IMR-90 (cell line): Measurements from ENCODE around the gene MSMP. TPM values are rescaled to one million over a fixed set of nuclear protein-coding genes. Genes with fewer than 3 reads are reported as not detected.

Source experiments
- ATAC-seq: fragments of 200-7000 bp; cut with Tn5 transposase; 2 replicates; pipeline ENCODE4 v1.9.1; 2020; ENCODE audit warnings: low read depth, mild to moderate bottlenecking, moderate library complexity
- BruUV-seq: library from RNA; stranded (reverse); fragments of 400-500 nt; replicated peaks from 2 replicates; lab custom pipeline; 2021; lab: Mats Ljungman, UMichigan
- CTCF ChIA-PET: fragments of 300-600 bp; formaldehyde crosslinking; extraction: SDS; loops from one replicate; lab custom pipeline; 2021; ENCODE audit warnings: antibody characterized with exemption; lab: Yijun Ruan, JAX
- POLR2A ChIA-PET: fragments of 300-600 bp; sonication (Branson Sonifier 250); formaldehyde crosslinking; loops from one replicate; lab custom pipeline; 2022; ENCODE audit warnings: antibody characterized with exemption; ENCODE audit not compliant: unreplicated experiment; lab: Charles Lee
- DNase-seq: peaks from one replicate; pipeline ENCODE4 v3.0.0; 2013
- H2AFZ ChIP-seq: replicated peaks from 2 replicates; pipeline ENCODE3; 2013; ENCODE audit warnings: low read length, mild to moderate bottlenecking; ENCODE audit not compliant: poor library complexity
- H2AK5ac ChIP-seq: 2 replicates; pipeline ENCODE4 v1.6.1; 2013; ENCODE audit warnings: low read depth, low read length, inconsistent platforms
- H2AK9ac ChIP-seq: replicated peaks from 2 replicates; pipeline ENCODE3; 2013; ENCODE audit warnings: mild to moderate bottlenecking, low read depth, low read length, moderate library complexity; ENCODE audit not compliant: poor library complexity
- H2BK120ac ChIP-seq: 2 replicates; pipeline ENCODE4 v1.6.1; 2013; ENCODE audit warnings: low read depth, low read length, inconsistent platforms
- H2BK15ac ChIP-seq: 3 replicates; pipeline ENCODE4 v1.6.1; 2013; ENCODE audit warnings: low read depth, low read length, inconsistent platforms
- H2BK20ac ChIP-seq: 2 replicates; pipeline ENCODE4 v1.6.1; 2013; ENCODE audit warnings: low read depth, mild to moderate bottlenecking, inconsistent platforms, low read length, moderate library complexity
- H2BK5ac ChIP-seq: 2 replicates; pipeline ENCODE4 v1.6.1; 2013; ENCODE audit warnings: mild to moderate bottlenecking, low read depth, low read length, inconsistent platforms; ENCODE audit not compliant: poor library complexity, severe bottlenecking
- H3K14ac ChIP-seq: replicated peaks from 2 replicates; pipeline ENCODE4 v1.6.1; 2013; ENCODE audit warnings: low read depth, low read length, inconsistent platforms
- H3K18ac ChIP-seq: 2 replicates; pipeline ENCODE4 v1.6.1; 2013; ENCODE audit warnings: low read depth, low read length, control low read depth
- H3K23ac ChIP-seq: 2 replicates; pipeline ENCODE4 v1.6.1; 2013; ENCODE audit warnings: low read depth, low read length, inconsistent platforms
- H3K27ac ChIP-seq: 2 replicates; pipeline ENCODE4 v1.5.1; 2013; ENCODE audit warnings: mild to moderate bottlenecking, control low read depth, low read length; ENCODE audit not compliant: insufficient read depth
- H3K27me3 ChIP-seq: 2 replicates; pipeline ENCODE4 v1.6.1; 2013; ENCODE audit warnings: low read length; ENCODE audit not compliant: control insufficient read depth, insufficient read depth
- H3K36me3 ChIP-seq: 2 replicates; pipeline ENCODE4 v1.6.1; 2013; ENCODE audit warnings: low read length, mixed read lengths; ENCODE audit not compliant: control insufficient read depth, insufficient read depth
- H3K4ac ChIP-seq: 2 replicates; pipeline ENCODE4 v1.6.1; 2013; ENCODE audit warnings: low read depth, low read length, inconsistent platforms
- H3K4me1 ChIP-seq: 2 replicates; pipeline ENCODE4 v1.6.1; 2013; ENCODE audit warnings: low read length, mixed read lengths; ENCODE audit not compliant: control insufficient read depth, insufficient read depth
- H3K4me2 ChIP-seq: 2 replicates; pipeline ENCODE4 v1.6.1; 2013; ENCODE audit warnings: low read depth, mild to moderate bottlenecking, control low read depth, low read length, moderate library complexity
- H3K4me3 ChIP-seq: 2 replicates; pipeline ENCODE4 v1.5.1; 2013; ENCODE audit warnings: low read depth, mild to moderate bottlenecking, control low read depth, low read length, moderate library complexity; ENCODE audit not compliant: insufficient read depth
- H3K56ac ChIP-seq: 2 replicates; pipeline ENCODE4 v1.6.1; 2013; ENCODE audit warnings: low read length, inconsistent platforms; ENCODE audit not compliant: insufficient read depth; ENCODE audit errors: extremely low read depth
- H3K79me1 ChIP-seq, 2 experiments: 2 replicates each; pipeline ENCODE4 v1.6.1; 2013; ENCODE audit warnings: low read length in 2 of 2, inconsistent platforms in 1 of 2, low read depth in 1 of 2
- H3K9ac ChIP-seq: 2 replicates; pipeline ENCODE4 v1.6.1; 2013; ENCODE audit warnings: low read depth, low read length, control low read depth
- H3K9me1 ChIP-seq: 2 replicates; pipeline ENCODE4 v1.6.1; 2013; ENCODE audit warnings: low read length, inconsistent platforms; ENCODE audit not compliant: insufficient read depth
- H3K9me3 ChIP-seq: 2 replicates; pipeline ENCODE4 v1.6.1; 2013; ENCODE audit warnings: low read length; ENCODE audit not compliant: control insufficient read depth, insufficient read depth
- H4K20me1 ChIP-seq: 2 replicates; pipeline ENCODE4 v1.6.1; 2013; ENCODE audit warnings: low read length, inconsistent platforms; ENCODE audit not compliant: insufficient read depth
- H4K5ac ChIP-seq: 2 replicates; pipeline ENCODE4 v1.6.1; 2013; ENCODE audit warnings: mild to moderate bottlenecking, low read depth, low read length, control low read depth
- H4K8ac ChIP-seq, 2 experiments: 2 replicates each; pipeline ENCODE4 v1.6.1; 2013; ENCODE audit warnings: low read depth in 2 of 2, low read length in 2 of 2, control low read depth in 1 of 2, inconsistent platforms in 1 of 2
- H4K91ac ChIP-seq: 2 replicates; pipeline ENCODE4 v1.6.1; 2013; ENCODE audit warnings: low read depth, low read length, inconsistent platforms; ENCODE audit not compliant: insufficient read depth
- BHLHE40 ChIP-seq: fragments of 150-350 bp; IDR thresholded peaks from 2 replicates; pipeline ENCODE4 v1.6.1; 2016; ENCODE audit warnings: mild to moderate bottlenecking, low read depth, low read length
- CEBPB ChIP-seq: IDR thresholded peaks from 2 replicates; pipeline ENCODE4 v1.6.1; 2012; ENCODE audit warnings: low read depth, low read length, improper control_type of control experiment
- CHD1 ChIP-seq: IDR thresholded peaks from 2 replicates; pipeline ENCODE4 v1.6.1; 2012; ENCODE audit warnings: low read depth, low read length, improper control_type of control experiment
- FOS ChIP-seq: fragments of 150-350 bp; IDR thresholded peaks from 2 replicates; pipeline ENCODE4 v1.6.1; 2016; ENCODE audit warnings: low read depth, low read length
- MAFK ChIP-seq: IDR thresholded peaks from 2 replicates; pipeline ENCODE4 v1.6.1; 2012; ENCODE audit warnings: low read depth, low read length, improper control_type of control experiment
- MAZ ChIP-seq: IDR thresholded peaks from 2 replicates; pipeline ENCODE4 v1.6.1; 2012; ENCODE audit warnings: low read depth, mild to moderate bottlenecking, low read length, improper control_type of control experiment, moderate library complexity, borderline replicate concordance
- MXI1 ChIP-seq: IDR thresholded peaks from 2 replicates; pipeline ENCODE4 v1.6.1; 2012; ENCODE audit warnings: low read depth, mild to moderate bottlenecking, low read length, moderate library complexity, borderline replicate concordance
- NFE2L2 ChIP-seq: fragments of 150-350 bp; IDR thresholded peaks from 2 replicates; pipeline ENCODE4 v1.6.1; 2016; ENCODE audit warnings: low read depth, mild to moderate bottlenecking, low read length
- POLR2A ChIP-seq: IDR thresholded peaks from 2 replicates; pipeline ENCODE4 v1.6.1; 2012; ENCODE audit warnings: mild to moderate bottlenecking, low read depth, low read length
- RAD21 ChIP-seq: IDR thresholded peaks from 2 replicates; pipeline ENCODE4 v1.6.1; 2012; ENCODE audit warnings: low read length, improper control_type of control experiment
- RCOR1 ChIP-seq: IDR thresholded peaks from 2 replicates; pipeline ENCODE4 v1.6.1; 2012; ENCODE audit warnings: mild to moderate bottlenecking, low read length, improper control_type of control experiment; ENCODE audit not compliant: insufficient replicate concordance
- RFX5 ChIP-seq: IDR thresholded peaks from 2 replicates; pipeline ENCODE4 v1.8.0; 2012; ENCODE audit warnings: low read depth, mild to moderate bottlenecking, low read length, moderate library complexity
- SMC3 ChIP-seq: fragments of 150-350 bp; IDR thresholded peaks from 2 replicates; pipeline ENCODE4 v1.6.1; 2016; ENCODE audit warnings: low read depth, mild to moderate bottlenecking, antibody characterized with exemption, low read length, moderate library complexity
- WGBS, 2 experiments: methylation state at CpG; one replicate each; pipeline versions ENCODE4 v1.1.5 to v1.1.7; 2013; ENCODE audit warnings: missing lambda C conversion rate in 2 of 2; ENCODE audit not compliant: insufficient read length in 1 of 2; ENCODE audit errors: extremely low coverage in 2 of 2; 5-methylcytosine and 5-hydroxymethylcytosine counted together
- dilution Hi-C: fragments of 300-500 bp; cut with HindIII; formaldehyde crosslinking; loops from one replicate; pipeline ENCODE4 v1.14.3; 2018; ENCODE audit warnings: low sequenced_read_pairs; ENCODE audit not compliant: unreplicated experiment
- in situ Hi-C: fragments of 300-500 bp; cut with MboI; formaldehyde crosslinking; loops from 3 replicates; pipeline ENCODE4 v1.14.3; 2019; ENCODE audit warnings: low sequenced_read_pairs, inconsistent platforms, mixed read lengths
- intact Hi-C: fragments of 100-400 bp; cut with micrococcal nuclease; formaldehyde crosslinking; loops from 2 replicates; pipeline ENCODE4 v1.10.0; 2022
- polyA plus RNA-seq, 3 experiments: library from polyadenylated mRNA; depleted of rRNA; stranded (reverse); fragments of >200 nt; gene quantifications; 2 replicates each; pipeline ENCODE4 v1.2.3, GENCODE V29; 2012; ENCODE audit warnings: low replicate concordance in 1 of 3
- total RNA-seq: library from RNA; depleted of rRNA; stranded (reverse); fragments of >200 nt; gene quantifications from 2 replicates; pipeline ENCODE4 v1.2.3, GENCODE V29; 2012
- TF ChIP-seq, protein P1 (sequence below): conservative IDR thresholded peaks from 2 replicates; pipeline ENCODE4 v1.5.1; 2012; ENCODE audit warnings: mild to moderate bottlenecking, low read depth, low read length, improper control_type of control experiment
- TF ChIP-seq, protein P2 (sequence below): fragments of 150-350 bp; IDR thresholded peaks from 2 replicates; pipeline ENCODE4 v1.6.1; 2017; ENCODE audit warnings: mild to moderate bottlenecking, antibody characterized with exemption, low read length, low read depth
- TF ChIP-seq, protein P3 (sequence below): fragments of 150-350 bp; IDR thresholded peaks from 2 replicates; pipeline ENCODE4 v1.6.1; 2016; ENCODE audit warnings: low read depth, mild to moderate bottlenecking, low read length, moderate library complexity, borderline replicate concordance

MSMP gene
- total and polyA plus RNA-seq, 2 of the 4 experiments (the other 2 are of a cell fraction), result not detected

DNA sequence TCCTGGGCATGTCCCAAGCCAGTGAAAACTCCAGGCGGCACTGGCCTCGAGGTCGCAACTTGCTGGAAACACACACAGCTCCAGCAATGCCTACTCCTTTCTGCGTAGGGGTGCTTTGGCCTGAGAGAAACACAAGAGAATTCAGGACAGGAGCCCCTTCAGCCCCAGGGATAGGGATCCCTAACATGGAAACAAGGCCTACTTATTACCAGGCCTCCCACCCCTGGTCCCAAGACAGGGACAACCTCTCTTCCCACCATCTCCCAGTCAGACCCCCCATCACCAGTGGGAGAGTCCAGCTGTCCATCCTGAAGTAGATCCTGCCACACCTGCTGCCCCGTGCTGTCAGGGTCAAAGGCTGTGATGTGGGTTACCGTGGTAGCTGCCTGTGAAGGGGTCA, 13.8 kb downstream of the MSMP start:
- H2AFZ ChIP-seq, result no peak overlapping the region
- CTCF ChIA-PET, result interaction anchor here (0.5 kb wide), 1 partner anchor 17 kb away, joined by 3 read pairs; no protein-coding TSS in a partner anchor
- dilution Hi-C loops, result no loop called here

More for the DNA sequence above, 13.8 kb downstream of the MSMP start:
- Histone ChIP-seq H3K18ac (no peak overlapping the region), H2BK120ac (no peak overlapping the region), H3K36me3 (peaks cover 82% of the 10 kb centered on the region), H4K8ac (no peak overlapping the region), H3K23ac (no peak overlapping the region), H3K9ac (no peak overlapping the region), H3K14ac (no peak overlapping the region), H2AK9ac (no peak overlapping the region), H3K4ac (no peak overlapping the region), H2BK5ac (no peak overlapping the region), H3K4me3 (no peak overlapping the region), H3K79me1 (peaks cover 32 to 87% of the 10 kb centered on the region in 2 experiments), H2AK5ac (no peak overlapping the region), H2BK15ac (no peak overlapping the region), H4K5ac (no peak overlapping the region), H3K4me2 (no peak overlapping the region), H3K56ac (no peak overlapping the region), H3K9me3 (no peaks in the 10 kb centered on the region), H3K9me1 (peaks cover 3% of the 10 kb centered on the region; the same call in 1 of the 2 replicates), H2BK20ac (no peak overlapping the region), H4K20me1 (peaks cover 24% of the 10 kb centered on the region), H3K27ac (no peak overlapping the region), H4K91ac (no peak overlapping the region), H3K27me3 (no peaks in the 10 kb centered on the region), H3K4me1 (no peaks in the 10 kb centered on the region)
- no TSS peak for BruUV-seq
- in situ Hi-C loops (no loop called here), intact Hi-C loops (no loop called here)
- 100% methylated on average over 1 of the region's 6 CpGs; no CpG with 5 or more reads in 1 of the 2 experiments for WGBS, 2 experiments
- no peak for ATAC-seq
- DNase-seq, result no peak
- POLR2A ChIA-PET, result no interaction called here
- TF ChIP-seq MAFK, result no peak
- TF ChIP-seq, protein P1, sequence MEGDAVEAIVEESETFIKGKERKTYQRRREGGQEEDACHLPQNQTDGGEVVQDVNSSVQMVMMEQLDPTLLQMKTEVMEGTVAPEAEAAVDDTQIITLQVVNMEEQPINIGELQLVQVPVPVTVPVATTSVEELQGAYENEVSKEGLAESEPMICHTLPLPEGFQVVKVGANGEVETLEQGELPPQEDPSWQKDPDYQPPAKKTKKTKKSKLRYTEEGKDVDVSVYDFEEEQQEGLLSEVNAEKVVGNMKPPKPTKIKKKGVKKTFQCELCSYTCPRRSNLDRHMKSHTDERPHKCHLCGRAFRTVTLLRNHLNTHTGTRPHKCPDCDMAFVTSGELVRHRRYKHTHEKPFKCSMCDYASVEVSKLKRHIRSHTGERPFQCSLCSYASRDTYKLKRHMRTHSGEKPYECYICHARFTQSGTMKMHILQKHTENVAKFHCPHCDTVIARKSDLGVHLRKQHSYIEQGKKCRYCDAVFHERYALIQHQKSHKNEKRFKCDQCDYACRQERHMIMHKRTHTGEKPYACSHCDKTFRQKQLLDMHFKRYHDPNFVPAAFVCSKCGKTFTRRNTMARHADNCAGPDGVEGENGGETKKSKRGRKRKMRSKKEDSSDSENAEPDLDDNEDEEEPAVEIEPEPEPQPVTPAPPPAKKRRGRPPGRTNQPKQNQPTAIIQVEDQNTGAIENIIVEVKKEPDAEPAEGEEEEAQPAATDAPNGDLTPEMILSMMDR, result no peak
- no peak for TF ChIP-seq RAD21
- TF ChIP-seq, protein P2, sequence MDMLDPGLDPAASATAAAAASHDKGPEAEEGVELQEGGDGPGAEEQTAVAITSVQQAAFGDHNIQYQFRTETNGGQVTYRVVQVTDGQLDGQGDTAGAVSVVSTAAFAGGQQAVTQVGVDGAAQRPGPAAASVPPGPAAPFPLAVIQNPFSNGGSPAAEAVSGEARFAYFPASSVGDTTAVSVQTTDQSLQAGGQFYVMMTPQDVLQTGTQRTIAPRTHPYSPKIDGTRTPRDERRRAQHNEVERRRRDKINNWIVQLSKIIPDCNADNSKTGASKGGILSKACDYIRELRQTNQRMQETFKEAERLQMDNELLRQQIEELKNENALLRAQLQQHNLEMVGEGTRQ, result no peak
- TF ChIP-seq, protein P3, sequence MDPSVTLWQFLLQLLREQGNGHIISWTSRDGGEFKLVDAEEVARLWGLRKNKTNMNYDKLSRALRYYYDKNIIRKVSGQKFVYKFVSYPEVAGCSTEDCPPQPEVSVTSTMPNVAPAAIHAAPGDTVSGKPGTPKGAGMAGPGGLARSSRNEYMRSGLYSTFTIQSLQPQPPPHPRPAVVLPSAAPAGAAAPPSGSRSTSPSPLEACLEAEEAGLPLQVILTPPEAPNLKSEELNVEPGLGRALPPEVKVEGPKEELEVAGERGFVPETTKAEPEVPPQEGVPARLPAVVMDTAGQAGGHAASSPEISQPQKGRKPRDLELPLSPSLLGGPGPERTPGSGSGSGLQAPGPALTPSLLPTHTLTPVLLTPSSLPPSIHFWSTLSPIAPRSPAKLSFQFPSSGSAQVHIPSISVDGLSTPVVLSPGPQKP, result no peak
- TF ChIP-seq BHLHE40, result no peak
- TF ChIP-seq RFX5, result no peak
- TF ChIP-seq SMC3, result no peak
- no peak for TF ChIP-seq POLR2A
- no peak for TF ChIP-seq FOS
- TF ChIP-seq MXI1, result no peak
- no peak for TF ChIP-seq CEBPB
- no peak for TF ChIP-seq CHD1
- TF ChIP-seq RCOR1, result no peak
- TF ChIP-seq NFE2L2, result no peak
- no peak for TF ChIP-seq MAZ
